ENCODE results near the gene SWT1. TPM values are rescaled to one million over a fixed set of nuclear protein-coding genes. Genes with fewer than 3 reads are reported as not detected.

Gene SWT1
- total RNA-seq, 2 experiments from 2014 or later = 4.1 to 5.3 TPM

- Mint-ChIP-seq H3K36me3 (ENCODE audit: low read depth) (peaks cover 10% of the 10 kb centered on the region), H3K27ac (no peak overlapping the region), H3K4me1 (ENCODE audit: low read depth) (no peaks in the 10 kb centered on the region), H3K27me3 (no peaks in the 10 kb centered on the region), H3K4me3 (no peak overlapping the region), H3K9me3 (no peaks in the 10 kb centered on the region)
- no peak for TF ChIP-seq CTCF (IDR thresholded peaks at IDR 0.05)
- H3K27me3 ChIP-seq (ENCODE audit: control insufficient read depth in 1 of 2, insufficient read depth in 2 of 2, low read length in 2 of 2) = no peaks in the 10 kb centered on the region
- POLR2A ChIA-PET = no interaction called here
- DNase-seq = no peak
- intact Hi-C loops (cut with DNase I, micrococcal nuclease) = no loop called here
- H3K27ac ChIP-seq (ENCODE audit: low read depth in 1 of 2, low read length in 2 of 2) = no peak overlapping the region
- peaks cover 4% of the 10 kb centered on the region for H3K36me3 ChIP-seq (ENCODE audit: insufficient read depth, low read length)
- no peaks in the 10 kb centered on the region for H3K4me1 ChIP-seq (ENCODE audit: insufficient read depth, low read length)
- no peak overlapping the region for H3K4me3 ChIP-seq (ENCODE audit: low read length)
- ATAC-seq (ENCODE audit: poor library complexity) = no peak
- CTCF ChIA-PET = no interaction called here
- H3K9me3 ChIP-seq (ENCODE audit: control insufficient read depth in 1 of 2, insufficient read depth in 1 of 2, low read length in 2 of 2) = peaks cover 0 to 8% of the 10 kb centered on the region in 2 experiments
Measured at GRCh38 chr1:185268352-185268751, 111.4 kb downstream of the SWT1 start.

GRCh38 chr1:185271921-185272320, 115.0 kb downstream of the SWT1 start:
- H3K27ac Mint-ChIP-seq = no peak overlapping the region
- ATAC-seq (ENCODE audit: poor library complexity) = no peak
- H3K36me3 Mint-ChIP-seq (ENCODE audit: low read depth) = peaks cover 3% of the 10 kb centered on the region
- Histone ChIP-seq H3K27ac (ENCODE audit: low read depth in 1 of 2, low read length in 2 of 2) (no peak overlapping the region), H3K36me3 (ENCODE audit: insufficient read depth, low read length) (peaks cover 4% of the 10 kb centered on the region), H3K27me3 (ENCODE audit: control insufficient read depth in 1 of 2, insufficient read depth in 2 of 2, low read length in 2 of 2) (no peaks in the 10 kb centered on the region), H3K4me3 (ENCODE audit: low read length) (no peak overlapping the region), H3K4me1 (ENCODE audit: insufficient read depth, low read length) (no peaks in the 10 kb centered on the region), H3K9me3 (ENCODE audit: control insufficient read depth in 1 of 2, insufficient read depth in 1 of 2, low read length in 2 of 2) (peaks cover 0 to 3% of the 10 kb centered on the region in 2 experiments)
- no peak overlapping the region for H3K4me3 Mint-ChIP-seq
- intact Hi-C loops (cut with DNase I, micrococcal nuclease) = no loop called here
- CTCF ChIA-PET = interaction anchor here (1.0 kb wide), 1 partner anchor 33 kb away, joined by 3 read pairs; no protein-coding TSS in a partner anchor
- TF ChIP-seq CTCF (IDR thresholded peaks at IDR 0.05) = no peak
- no peaks in the 10 kb centered on the region for H3K9me3 Mint-ChIP-seq
- no peaks in the 10 kb centered on the region for H3K27me3 Mint-ChIP-seq
- H3K4me1 Mint-ChIP-seq (ENCODE audit: low read depth) = no peaks in the 10 kb centered on the region
- POLR2A ChIA-PET = no interaction called here
- no peak for DNase-seq

GRCh38 chr1:185279571-185279970, 122.6 kb downstream of the SWT1 start:
- Histone ChIP-seq H3K27me3 (ENCODE audit: control insufficient read depth in 1 of 2, insufficient read depth in 2 of 2, low read length in 2 of 2) (no peaks in the 10 kb centered on the region), H3K4me1 (ENCODE audit: insufficient read depth, low read length) (peaks cover 39% of the 10 kb centered on the region), H3K4me3 (ENCODE audit: low read length) (no peak overlapping the region), H3K36me3 (ENCODE audit: insufficient read depth, low read length) (no peaks in the 10 kb centered on the region), H3K9me3 (ENCODE audit: control insufficient read depth in 1 of 2, insufficient read depth in 1 of 2, low read length in 2 of 2) (no peaks in the 10 kb centered on the region), H3K27ac (ENCODE audit: low read depth in 1 of 2, low read length in 2 of 2) (no peak overlapping the region)
- intact Hi-C loops (cut with DNase I, micrococcal nuclease) = loop anchor here in 1 of 2 experiments (2.0 kb wide), 1 partner anchor 35 kb away; no protein-coding TSS in a partner anchor
- Mint-ChIP-seq H3K4me1 (ENCODE audit: low read depth) (peaks cover 53% of the 10 kb centered on the region), H3K9me3 (peaks cover 6% of the 10 kb centered on the region), H3K4me3 (no peak overlapping the region), H3K27me3 (no peaks in the 10 kb centered on the region), H3K27ac (peak overlapping the region; percentile 91), H3K36me3 (ENCODE audit: low read depth) (peaks cover 33% of the 10 kb centered on the region)
- DNase-seq (no peak), ATAC-seq (ENCODE audit: poor library complexity) (no peak)
- no peak for TF ChIP-seq CTCF (IDR thresholded peaks at IDR 0.05)
- ChIA-PET POLR2A (interaction anchor here (0.8 to 3.9 kb wide), 3 partner anchors 37 to 41 kb away, joined by 4 to 68 read pairs (median 4); partner anchors contain the start of gene IVNS1ABP), CTCF (no interaction called here)
